Sigmoid colon (tissue), 7 donors: ENCODE results near the gene ZNF296. TPM values are rescaled to one million over a fixed set of nuclear protein-coding genes. Genes with fewer than 3 reads are reported as not detected.

ENCODE experiments used
- DNase-seq: peaks from one replicate; pipeline ENCODE4 v3.0.0-alpha.2; 2019
- H3K27ac ChIP-seq, 4 donors: fragments of 200-600 bp; sonication (generic); one replicate each; pipeline ENCODE4 v1.5.1; 2016 to 2019; ENCODE audit warnings: mild to moderate bottlenecking in 1 of 4
- H3K27me3 ChIP-seq, 3 donors: fragments of 200-600 bp; sonication (generic); one replicate each; pipeline ENCODE4 v1.5.1; 2019; ENCODE audit warnings: mild to moderate bottlenecking in 1 of 3
- H3K36me3 ChIP-seq, 4 donors: fragments of 200-600 bp; sonication (generic); one replicate each; pipeline ENCODE4 v1.5.1; 2016 to 2019
- H3K4me1 ChIP-seq, 4 donors: fragments of 200-600 bp; sonication (generic); one replicate each; pipeline ENCODE4 v1.5.1; 2017 to 2019
- H3K4me3 ChIP-seq, 4 donors: fragments of 200-600 bp; sonication (generic); one replicate each; pipeline ENCODE4 v1.5.1; 2017 to 2019; ENCODE audit warnings: mild to moderate bottlenecking in 2 of 4, moderate library complexity in 1 of 4
- H3K9me3 ChIP-seq, 4 donors: fragments of 200-600 bp in 3 of 4; sonication (generic) in 3 of 4; one replicate each; pipeline versions ENCODE4 v1.5.1 to v1.6.1; 2013 to 2019
- CTCF ChIP-seq, 4 experiments: fragments of 450-650 bp in 3 of 4; fragments of 200-600 bp in 1 of 4; IDR thresholded peaks; one replicate each; pipeline ENCODE4 v1.5.1; 2016 to 2019; ENCODE audit warnings: antibody characterized with exemption in 4 of 4, mild to moderate bottlenecking in 3 of 4, moderate library complexity in 2 of 4
- EP300 ChIP-seq, 4 donors: sonication (generic); formaldehyde crosslinking; IDR thresholded peaks; one replicate each; pipeline ENCODE4 v1.6.1; 2017; ENCODE audit warnings: antibody characterized with exemption in 4 of 4
- POLR2A ChIP-seq, 2 donors: fragments of 450-650 bp; IDR thresholded peaks; one replicate each; pipeline ENCODE4 v1.6.1; 2016; ENCODE audit warnings: antibody characterized with exemption in 2 of 2, mild to moderate bottlenecking in 2 of 2, moderate library complexity in 2 of 2
- POLR2AphosphoS5 ChIP-seq, 4 donors: sonication (generic); formaldehyde crosslinking; IDR thresholded peaks; one replicate each; pipeline ENCODE4 v1.6.1; 2017; ENCODE audit warnings: antibody characterized with exemption in 4 of 4
- WGBS, 2 donors: extraction: QIAGEN DNeasy Blood & Tissue Kit; methylation state at CpG; one replicate each; pipeline ENCODE4 v1.1.7; 2013; 5-methylcytosine and 5-hydroxymethylcytosine counted together
- intact Hi-C: fragments of 100-400 bp; cut with DNase I; formaldehyde crosslinking; loops from one replicate; pipeline ENCODE4 v1.15.1; 2023
- polyA plus RNA-seq, 3 donors: library from polyadenylated mRNA; stranded (reverse); fragments of 200-250 nt; gene quantifications; one replicate each; pipeline ENCODE4 v1.2.3, GENCODE V29; 2013
- total RNA-seq, 4 donors: library from RNA; depleted of rRNA; stranded (reverse); fragments of >200 nt; gene quantifications; one replicate each; pipeline ENCODE4 v1.1.0, GENCODE V29; 2016
- donor health status: healthy with polysubstance abuse.
- donor health status: Bipolar disorder and iron deficiency.
- donor health status: healthy.

Gene ZNF296
- total RNA-seq, result 1 to 10 TPM in 1 of 4 donors, under 1 TPM in 1, not detected in 2; 0.41 to 1.2 TPM
- polyA plus RNA-seq, result 1 to 10 TPM; 2.8 to 5.4 (median 3.0) TPM

GRCh38 chr19:45076029-45076850 is at the start of gene ZNF296:
TSS of gene ZNF296 (minus strand) at chr19:45076478. CDS start at chr19:45076373, 105 bp downstream.
- TF ChIP-seq POLR2AphosphoS5 (IDR thresholded peaks at IDR 0.05) (peak in 1 of 4 donors; percentile 39), POLR2A (IDR thresholded peaks at IDR 0.05) (no peak), EP300 (IDR thresholded peaks at IDR 0.05) (no peak), CTCF (IDR thresholded peaks at IDR 0.05) (no peak)
- peak within 1 kb of the TSS; percentile 22 to 51 (median 46) for H3K4me3 ChIP-seq
- H3K36me3 ChIP-seq, result peaks cover 0 to 7% (median 1%) of the 10 kb centered on the region in 4 donors
- intact Hi-C loops, result loop anchor here (5.0 kb wide), 2 partner anchors 39 to 171 kb away; partner anchors contain the start of genes CLASRP and EXOC3L2
- DNase-seq, result peak; percentile 82
- peak within 1 kb of the TSS; percentile 3 to 64 (median 54) for H3K27ac ChIP-seq
- peaks cover 0 to 41% (median 35%) of the 10 kb centered on the region in 4 donors for H3K4me1 ChIP-seq
- no peaks in the 10 kb centered on the region for H3K9me3 ChIP-seq
- no peaks in the 10 kb centered on the region for H3K27me3 ChIP-seq
- WGBS, 2 donors, result 1 to 2% methylated on average over 81 of the region's 81 CpGs

- Histone ChIP-seq H3K27ac (no peak overlapping the region), H3K4me3 (no peak overlapping the region), H3K27me3 (no peaks in the 10 kb centered on the region), H3K4me1 (no peaks in the 10 kb centered on the region), H3K9me3 (no peaks in the 10 kb centered on the region), H3K36me3 (peaks cover 0 to 5% (median 0%) of the 10 kb centered on the region in 4 donors)
- WGBS, 2 donors, result 95 to 96% methylated on average over 9 of the region's 9 CpGs
- intact Hi-C loops, result no loop called here
- DNase-seq, result no peak
- TF ChIP-seq POLR2A (IDR thresholded peaks at IDR 0.05), result no peak
- TF ChIP-seq POLR2AphosphoS5 (IDR thresholded peaks at IDR 0.05), result no peak
- TF ChIP-seq EP300 (IDR thresholded peaks at IDR 0.05), result no peak
- TF ChIP-seq CTCF (IDR thresholded peaks at IDR 0.05), result no peak
These were observed 49.1 kb upstream of the ZNF296 start for GRCh38 chr19:45125360-45125759.

- H3K4me3 ChIP-seq, result no peak overlapping the region
- DNase-seq, result no peak
- H3K9me3 ChIP-seq, result no peaks in the 10 kb centered on the region
- intact Hi-C loops, result no loop called here
- peaks cover 0 to 5% (median 0%) of the 10 kb centered on the region in 4 donors for H3K36me3 ChIP-seq
- TF ChIP-seq POLR2A (IDR thresholded peaks at IDR 0.05) (no peak), EP300 (IDR thresholded peaks at IDR 0.05) (no peak), POLR2AphosphoS5 (IDR thresholded peaks at IDR 0.05) (no peak), CTCF (IDR thresholded peaks at IDR 0.05) (no peak)
- H3K27me3 ChIP-seq, result no peaks in the 10 kb centered on the region
- 58 to 79% methylated on average over 6 of the region's 6 CpGs for WGBS, 2 donors
- H3K27ac ChIP-seq, result no peak overlapping the region
- H3K4me1 ChIP-seq, result no peaks in the 10 kb centered on the region
These were observed 47.7 kb upstream of the ZNF296 start for GRCh38 chr19:45124021-45124420.

- H3K27me3 ChIP-seq, result no peaks in the 10 kb centered on the region
- intact Hi-C loops, result no loop called here
- no peak for DNase-seq
- no peaks in the 10 kb centered on the region for H3K9me3 ChIP-seq
- H3K27ac ChIP-seq, result no peak overlapping the region
- H3K36me3 ChIP-seq, result peaks cover 0 to 5% (median 0%) of the 10 kb centered on the region in 4 donors
- 17 to 67% methylated on average over 9 of the region's 9 CpGs for WGBS, 2 donors
- peaks cover 0 to under 1% (median 0%) of the 10 kb centered on the region in 4 donors for H3K4me1 ChIP-seq
- H3K4me3 ChIP-seq, result no peak overlapping the region
- TF ChIP-seq POLR2A (IDR thresholded peaks at IDR 0.05) (no peak), POLR2AphosphoS5 (IDR thresholded peaks at IDR 0.05) (no peak), EP300 (IDR thresholded peaks at IDR 0.05) (no peak), CTCF (IDR thresholded peaks at IDR 0.05) (no peak)
These were observed 47.2 kb upstream of the ZNF296 start for GRCh38 chr19:45123440-45123850.
